Measurements from ENCODE around the gene C9orf153. TPM values are rescaled to one million over a fixed set of nuclear protein-coding genes. Genes with fewer than 3 reads are reported as not detected.

The C9orf153 gene
- total and polyA plus RNA-seq, 2 of the 4 experiments (the other 2 are of a cell fraction), result not detected

DNA sequence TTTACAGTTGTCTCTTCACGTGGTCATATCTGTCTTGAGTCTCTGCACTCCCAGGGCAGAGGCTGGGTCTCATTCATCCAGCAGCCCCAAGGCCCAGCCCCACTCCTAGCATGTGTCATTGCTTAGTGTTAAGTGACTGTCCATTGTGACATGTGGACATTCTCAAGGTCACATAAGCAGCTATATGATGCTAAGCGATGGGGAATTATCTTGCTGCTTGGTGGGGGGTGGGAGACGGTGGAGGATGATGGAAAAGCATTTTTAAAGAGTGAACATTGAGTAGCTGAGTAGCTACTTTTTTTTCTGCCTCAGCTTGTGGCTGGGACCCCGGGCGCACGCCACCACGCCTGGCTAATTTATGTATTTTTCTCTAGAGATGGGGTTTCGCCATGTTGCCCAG, at the start of gene C9orf153 (continued):
- TF ChIP-seq, protein P1, sequence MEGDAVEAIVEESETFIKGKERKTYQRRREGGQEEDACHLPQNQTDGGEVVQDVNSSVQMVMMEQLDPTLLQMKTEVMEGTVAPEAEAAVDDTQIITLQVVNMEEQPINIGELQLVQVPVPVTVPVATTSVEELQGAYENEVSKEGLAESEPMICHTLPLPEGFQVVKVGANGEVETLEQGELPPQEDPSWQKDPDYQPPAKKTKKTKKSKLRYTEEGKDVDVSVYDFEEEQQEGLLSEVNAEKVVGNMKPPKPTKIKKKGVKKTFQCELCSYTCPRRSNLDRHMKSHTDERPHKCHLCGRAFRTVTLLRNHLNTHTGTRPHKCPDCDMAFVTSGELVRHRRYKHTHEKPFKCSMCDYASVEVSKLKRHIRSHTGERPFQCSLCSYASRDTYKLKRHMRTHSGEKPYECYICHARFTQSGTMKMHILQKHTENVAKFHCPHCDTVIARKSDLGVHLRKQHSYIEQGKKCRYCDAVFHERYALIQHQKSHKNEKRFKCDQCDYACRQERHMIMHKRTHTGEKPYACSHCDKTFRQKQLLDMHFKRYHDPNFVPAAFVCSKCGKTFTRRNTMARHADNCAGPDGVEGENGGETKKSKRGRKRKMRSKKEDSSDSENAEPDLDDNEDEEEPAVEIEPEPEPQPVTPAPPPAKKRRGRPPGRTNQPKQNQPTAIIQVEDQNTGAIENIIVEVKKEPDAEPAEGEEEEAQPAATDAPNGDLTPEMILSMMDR (conservative IDR thresholded peaks at IDR 0.05; ENCODE audit: low read depth, low read length), result no peak

DNA sequence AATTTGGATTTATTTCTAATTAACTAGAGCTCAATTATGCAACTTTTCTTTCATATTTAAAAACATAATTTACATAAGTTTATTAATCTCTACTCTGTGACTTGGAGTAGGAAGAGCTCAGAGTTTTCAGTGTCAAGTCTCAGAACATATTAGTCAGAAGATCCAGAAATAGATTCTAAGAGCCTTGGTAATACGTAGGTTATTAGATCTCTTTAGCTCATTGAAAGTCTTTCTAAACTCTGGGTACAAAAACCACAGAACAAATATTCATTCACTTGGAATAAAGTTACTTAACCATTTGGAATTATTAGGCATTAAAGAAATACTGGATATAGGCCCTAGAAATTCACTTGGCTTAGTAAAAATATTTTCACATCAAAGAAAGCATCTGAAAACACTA, 49.2 kb upstream of the C9orf153 start:
- no peak overlapping the region for H2BK120ac ChIP-seq (ENCODE audit: low read depth, low read length)
- ATAC-seq (ENCODE audit: low read depth), result no peak
- no peak overlapping the region for H3K4me3 ChIP-seq (ENCODE audit: insufficient read depth, low read depth, low read length)
- TF ChIP-seq, protein P1 (conservative IDR thresholded peaks at IDR 0.05; ENCODE audit: low read depth, low read length), result no peak
- no peak for TF ChIP-seq FOS (IDR thresholded peaks at IDR 0.05; ENCODE audit: low read depth, low read length)
- no peak for TF ChIP-seq NFE2L2 (IDR thresholded peaks at IDR 0.05; ENCODE audit: low read depth, low read length)
- no peak for TF ChIP-seq POLR2A (IDR thresholded peaks at IDR 0.05; ENCODE audit: low read depth, low read length)
- TF ChIP-seq, protein P2, sequence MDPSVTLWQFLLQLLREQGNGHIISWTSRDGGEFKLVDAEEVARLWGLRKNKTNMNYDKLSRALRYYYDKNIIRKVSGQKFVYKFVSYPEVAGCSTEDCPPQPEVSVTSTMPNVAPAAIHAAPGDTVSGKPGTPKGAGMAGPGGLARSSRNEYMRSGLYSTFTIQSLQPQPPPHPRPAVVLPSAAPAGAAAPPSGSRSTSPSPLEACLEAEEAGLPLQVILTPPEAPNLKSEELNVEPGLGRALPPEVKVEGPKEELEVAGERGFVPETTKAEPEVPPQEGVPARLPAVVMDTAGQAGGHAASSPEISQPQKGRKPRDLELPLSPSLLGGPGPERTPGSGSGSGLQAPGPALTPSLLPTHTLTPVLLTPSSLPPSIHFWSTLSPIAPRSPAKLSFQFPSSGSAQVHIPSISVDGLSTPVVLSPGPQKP (IDR thresholded peaks at IDR 0.05; ENCODE audit: borderline replicate concordance, low read depth, low read length), result no peak
- no peak for TF ChIP-seq SMC3 (IDR thresholded peaks at IDR 0.05; ENCODE audit: low read depth, low read length)
- TF ChIP-seq CHD1 (IDR thresholded peaks at IDR 0.05; ENCODE audit: low read depth, low read length), result no peak
- no peak overlapping the region for H3K56ac ChIP-seq (ENCODE audit: extremely low read depth, insufficient read depth, low read length)
- DNase-seq, result no peak
- ChIA-PET POLR2A (ENCODE audit: unreplicated experiment) (no interaction called here), CTCF (interaction anchor here (0.9 kb wide), 2 partner anchors 11 to 15 kb away, joined by 3 read pairs; no protein-coding TSS in a partner anchor)
- H3K27ac ChIP-seq (ENCODE audit: insufficient read depth, low read length), result no peak overlapping the region
- H4K20me1 ChIP-seq (ENCODE audit: insufficient read depth, low read length), result no peaks in the 10 kb centered on the region
- no peak overlapping the region for H2BK15ac ChIP-seq (ENCODE audit: low read depth, low read length)
- H3K9ac ChIP-seq (ENCODE audit: low read depth, low read length), result no peak overlapping the region
- H3K79me1 ChIP-seq (ENCODE audit: low read depth in 1 of 2, low read length in 2 of 2), result peaks cover 0 to 7% of the 10 kb centered on the region in 2 experiments; a peak in 2 of 4 replicates
- no peak overlapping the region for H2AFZ ChIP-seq (replicated peaks; ENCODE audit: low read length, poor library complexity)
- no peak overlapping the region for H4K5ac ChIP-seq (ENCODE audit: low read depth, low read length)
- no peak overlapping the region for H2BK5ac ChIP-seq (ENCODE audit: low read depth, low read length, poor library complexity, severe bottlenecking)
- H4K8ac ChIP-seq (ENCODE audit: low read depth in 2 of 2, low read length in 2 of 2), result no peak overlapping the region
- no peak overlapping the region for H3K18ac ChIP-seq (ENCODE audit: low read depth, low read length)
- peaks cover 38% of the 10 kb centered on the region for H3K36me3 ChIP-seq (ENCODE audit: control insufficient read depth, insufficient read depth, low read length)
- H2BK20ac ChIP-seq (ENCODE audit: low read depth, low read length), result no peak overlapping the region
- intact Hi-C loops (cut with micrococcal nuclease) (no loop called here), dilution Hi-C loops (cut with HindIII; ENCODE audit: low sequenced_read_pairs, unreplicated experiment) (no loop called here), in situ Hi-C loops (cut with MboI; ENCODE audit: low sequenced_read_pairs) (no loop called here)
- WGBS, 2 experiments (ENCODE audit: extremely low coverage in 2 of 2, insufficient read length in 1 of 2), result no CpG with 5 or more reads among the region's 1 CpG
- H3K9me1 ChIP-seq (ENCODE audit: insufficient read depth, low read length), result no peaks in the 10 kb centered on the region
- no TSS peak for BruUV-seq (replicated peaks)
- H3K14ac ChIP-seq (replicated peaks; ENCODE audit: low read depth, low read length), result no peak overlapping the region
- no peak overlapping the region for H3K23ac ChIP-seq (ENCODE audit: low read depth, low read length)
- H3K9me3 ChIP-seq (ENCODE audit: control insufficient read depth, insufficient read depth, low read length), result no peaks in the 10 kb centered on the region
- H2AK5ac ChIP-seq (ENCODE audit: low read depth, low read length), result no peak overlapping the region
- H3K4ac ChIP-seq (ENCODE audit: low read depth, low read length), result no peak overlapping the region
- no peak overlapping the region for H2AK9ac ChIP-seq (replicated peaks; ENCODE audit: low read depth, low read length, poor library complexity)
- peaks cover 2% of the 10 kb centered on the region for H3K4me1 ChIP-seq (ENCODE audit: control insufficient read depth, insufficient read depth, low read length)
- no peaks in the 10 kb centered on the region for H3K27me3 ChIP-seq (ENCODE audit: control insufficient read depth, insufficient read depth, low read length)
- H4K91ac ChIP-seq (ENCODE audit: insufficient read depth, low read depth, low read length), result no peak overlapping the region
- H3K4me2 ChIP-seq (ENCODE audit: low read depth, low read length), result no peak overlapping the region

Data from IMR-90 (cell line).